ENCODE data around the gene HSD17B14.
A peak's percentile ranks its signal among the peaks of the same experiment; 100 is the strongest.
"Not testable (repeated sequence)": the region's sequence is repeated elsewhere in the genome, so short reads cannot be mapped to it uniquely, and the experiment has no call there.

The HSD17B14 gene
- total RNA-seq: 6.0 to 18.1 (median 11.2) reads per million in 17 experiments

DNA sequence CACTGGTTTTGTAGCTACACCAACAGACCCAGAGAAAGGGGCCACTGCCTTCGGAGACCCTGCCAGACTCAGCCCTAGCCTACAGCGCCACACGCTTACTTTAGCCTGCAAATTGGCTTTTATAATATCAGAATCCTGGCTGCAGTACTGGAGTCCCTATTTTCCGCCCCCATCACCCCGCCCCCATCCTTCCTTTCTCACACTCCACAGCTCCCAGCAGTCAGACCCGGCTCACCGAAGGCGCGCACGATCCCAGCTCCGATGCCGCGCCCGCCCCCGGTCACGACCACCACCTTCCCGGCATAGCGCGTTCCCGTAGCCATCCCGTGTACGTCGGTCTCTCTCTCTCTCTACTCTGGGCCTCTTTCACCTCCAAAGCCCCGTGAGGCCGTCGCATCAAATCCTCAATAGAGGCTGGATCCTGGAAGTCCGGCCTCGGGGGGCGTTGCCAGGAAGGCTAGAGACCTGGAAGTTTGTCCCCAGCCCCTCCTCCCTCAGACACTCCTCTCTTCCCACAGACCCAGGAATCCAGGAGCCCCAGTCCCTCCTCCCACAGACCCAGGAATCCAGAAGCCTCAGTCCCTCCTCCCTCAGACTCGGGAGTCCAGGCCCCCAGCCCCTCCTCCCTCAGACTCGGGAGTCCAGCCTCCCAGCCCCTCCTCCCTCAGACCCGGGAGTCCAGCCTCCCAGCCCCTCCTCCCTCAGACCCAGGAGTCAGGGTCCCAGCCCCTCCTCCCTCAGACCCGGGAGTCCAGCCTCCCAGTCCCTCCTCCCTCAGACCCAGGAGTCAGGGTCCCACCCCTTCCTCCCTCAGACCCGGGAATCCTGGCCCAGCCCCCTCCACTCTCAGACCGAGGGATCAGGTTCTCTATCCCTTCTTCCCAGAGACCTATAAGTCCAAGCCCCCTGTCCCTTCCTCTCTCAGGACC is at the start of gene HSD17B14:
Gene HSD17B14 (minus strand): TSS at position 403 of the 929 bp plus-strand sequence. CDS start 80 bp downstream, at position 323.
- peak in 2 of 4 experiments; percentile 28 to 48 for DNase-seq

DNA sequence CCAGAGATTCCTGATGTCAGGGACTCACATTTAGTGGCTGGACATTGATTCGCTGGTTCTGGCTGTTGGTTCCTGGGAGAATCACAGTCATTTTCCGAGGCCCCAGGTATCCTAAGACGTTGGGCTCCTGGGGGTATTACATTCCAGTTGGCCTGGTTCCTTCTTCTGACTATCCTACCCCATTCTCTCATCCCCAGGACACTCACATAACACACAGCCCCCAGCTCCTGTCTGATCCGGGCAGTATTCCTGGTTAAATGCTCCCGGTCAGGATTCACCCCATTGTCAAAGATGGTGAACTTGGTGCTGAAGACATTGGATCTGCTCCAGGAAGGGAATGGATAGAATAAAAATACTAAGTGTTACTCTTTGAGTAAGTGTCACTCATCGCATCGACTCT is 47.4 kb upstream of the HSD17B14 start:
- DNase-seq: no peak

DNA sequence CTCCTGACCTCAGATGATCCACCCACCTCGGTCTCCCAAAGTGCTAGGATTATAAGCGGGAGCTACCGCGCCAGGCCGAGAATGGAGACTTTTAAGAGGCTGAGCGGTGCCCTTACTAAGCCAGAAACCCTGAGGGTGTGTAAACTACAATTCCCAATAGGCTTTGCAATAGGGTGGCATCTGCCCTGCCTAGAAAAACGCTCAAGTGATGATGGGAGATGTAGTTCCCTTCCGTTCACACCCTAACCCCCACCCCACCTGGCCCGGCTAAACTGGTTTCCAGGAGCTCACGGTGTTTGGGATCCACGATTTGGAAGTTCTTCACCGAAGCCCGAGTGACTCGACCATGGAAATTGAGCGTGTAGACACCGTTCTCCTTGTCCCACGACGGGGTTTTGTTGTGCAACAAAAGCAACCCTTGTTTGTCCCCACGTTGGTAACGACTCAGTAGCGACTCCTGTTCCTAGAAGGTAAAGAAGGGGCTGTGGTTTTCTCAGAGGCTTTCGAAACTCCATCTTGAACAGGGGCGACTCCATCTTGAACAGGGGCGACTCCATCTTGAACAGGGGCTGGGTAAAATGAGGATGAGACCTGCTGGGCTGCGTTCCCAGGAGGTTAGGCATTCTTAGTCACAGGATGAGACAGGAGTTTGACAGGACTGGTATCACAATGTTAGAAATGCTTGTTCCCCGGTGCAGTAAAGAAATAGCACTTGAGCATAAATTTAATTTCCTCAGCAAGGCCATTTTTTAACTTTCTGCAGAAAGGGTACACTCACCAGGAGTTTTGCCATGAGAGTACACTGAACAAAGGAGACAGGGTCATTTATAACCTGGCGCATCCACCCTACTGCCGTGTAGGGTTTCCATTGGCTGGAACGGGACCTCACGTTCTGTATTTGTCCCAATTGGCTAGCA is 45.7 kb upstream of the HSD17B14 start:
- DNase-seq: peak in 3 of 4 experiments; percentile 20 to 48 (median 34)

DNA sequence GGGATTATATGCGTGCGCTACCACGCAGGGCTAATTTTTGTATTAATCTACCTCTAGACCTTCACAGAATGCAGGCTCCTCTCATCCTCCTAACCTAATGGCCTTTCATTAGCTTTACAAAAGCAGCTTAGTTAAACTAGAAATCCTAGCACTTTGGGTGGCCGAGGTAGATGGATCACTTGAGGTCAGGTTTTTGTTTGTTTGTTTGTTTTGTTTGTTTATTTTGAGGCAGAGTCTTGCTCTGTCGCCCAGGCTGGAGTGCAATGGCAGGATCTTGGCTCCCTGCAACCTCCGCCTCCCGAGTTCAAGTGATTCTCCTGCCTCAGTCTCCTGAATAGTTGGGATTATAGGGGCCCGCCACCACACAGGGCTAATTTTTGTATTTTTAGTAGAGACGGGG is 43.4 kb upstream of the HSD17B14 start:
- DNase-seq: not testable (repeated sequence)

DNA sequence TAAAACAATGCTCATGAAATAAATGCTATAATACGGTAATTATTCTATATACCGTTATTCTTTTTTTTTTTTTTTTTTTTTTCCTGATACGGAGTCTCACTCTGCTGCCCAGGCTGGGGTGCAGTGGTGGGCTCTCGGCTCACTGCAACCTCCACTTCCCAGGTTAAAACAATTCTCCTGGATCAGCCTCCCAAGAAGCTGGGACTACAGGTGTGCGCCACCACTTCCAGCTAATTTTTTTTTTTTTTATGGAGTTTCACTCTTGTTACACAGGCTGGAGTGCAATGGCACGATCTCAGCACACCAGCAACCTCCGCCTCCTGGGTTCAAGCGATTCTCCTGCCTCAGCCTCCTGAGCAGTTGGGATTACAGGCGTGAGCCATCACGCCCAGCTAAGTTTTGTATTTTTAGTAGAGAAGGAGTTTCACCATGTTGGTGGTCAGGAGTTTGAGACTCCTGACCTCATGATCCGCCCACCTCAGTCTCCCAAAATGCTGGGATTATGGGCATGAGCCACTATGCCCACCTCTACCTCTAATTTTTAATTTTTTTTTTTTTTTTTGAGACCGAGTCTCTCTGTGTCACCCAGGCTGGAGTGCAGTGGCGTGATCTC is 42.8 kb upstream of the HSD17B14 start:
- DNase-seq: no peak

DNA sequence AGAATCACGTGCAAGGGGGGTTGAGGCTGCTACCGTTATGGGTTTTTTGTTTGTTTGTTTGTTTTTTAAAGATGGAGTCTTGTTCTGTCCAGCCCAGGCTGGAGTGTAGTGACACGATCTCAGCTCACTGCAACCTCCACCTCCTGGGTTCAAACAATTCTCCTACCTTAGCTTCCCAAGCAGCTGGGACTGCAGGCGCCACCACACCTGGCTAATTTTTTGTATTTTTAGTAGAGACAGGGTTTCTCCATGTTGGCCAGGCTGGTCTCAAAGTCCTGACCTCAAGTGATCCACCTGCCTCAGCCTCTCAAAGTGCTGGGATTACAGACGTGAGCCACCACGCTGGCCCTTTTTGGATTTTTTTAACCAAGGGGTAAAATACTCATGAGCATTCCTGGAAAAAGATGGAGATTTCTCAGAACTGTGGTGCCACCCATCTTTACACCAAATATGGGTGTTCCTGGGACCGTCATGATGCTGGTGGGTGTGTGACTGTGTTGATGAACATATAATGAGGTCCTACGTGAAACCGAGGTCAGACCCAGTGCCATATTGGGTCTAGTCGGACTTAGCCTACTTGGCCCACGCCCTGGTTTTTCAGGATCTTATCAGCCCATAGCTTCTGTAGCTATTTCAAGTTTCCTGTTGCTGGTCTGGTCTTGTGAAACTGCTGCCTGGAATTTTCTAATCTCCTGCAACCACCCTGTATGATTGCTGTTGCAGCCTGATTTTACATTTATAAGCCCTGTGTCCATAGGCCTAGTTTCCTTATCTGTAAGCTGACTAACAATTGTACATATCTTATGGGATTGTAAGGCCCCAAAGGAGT is 42.1 kb upstream of the HSD17B14 start:
- DNase-seq: peak; percentile 51 to 68 (median 62)

DNA sequence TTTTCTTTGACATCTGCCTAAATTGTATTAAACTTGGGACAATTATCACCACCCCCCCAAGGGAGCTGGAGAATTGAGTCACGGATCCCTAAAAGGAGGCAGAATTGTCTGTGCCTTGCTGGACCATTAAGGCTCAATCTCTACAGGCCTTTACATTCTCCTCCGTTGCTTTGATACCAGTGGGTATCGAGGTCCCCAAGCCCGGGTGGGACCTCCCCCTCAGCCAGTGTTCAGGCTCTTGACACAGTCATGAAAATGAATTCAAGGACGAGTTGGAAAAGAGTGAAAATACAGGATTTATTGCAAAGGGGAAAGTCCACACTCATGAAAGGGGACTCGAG is 41.5 kb upstream of the HSD17B14 start:
- DNase-seq: no peak

DNA sequence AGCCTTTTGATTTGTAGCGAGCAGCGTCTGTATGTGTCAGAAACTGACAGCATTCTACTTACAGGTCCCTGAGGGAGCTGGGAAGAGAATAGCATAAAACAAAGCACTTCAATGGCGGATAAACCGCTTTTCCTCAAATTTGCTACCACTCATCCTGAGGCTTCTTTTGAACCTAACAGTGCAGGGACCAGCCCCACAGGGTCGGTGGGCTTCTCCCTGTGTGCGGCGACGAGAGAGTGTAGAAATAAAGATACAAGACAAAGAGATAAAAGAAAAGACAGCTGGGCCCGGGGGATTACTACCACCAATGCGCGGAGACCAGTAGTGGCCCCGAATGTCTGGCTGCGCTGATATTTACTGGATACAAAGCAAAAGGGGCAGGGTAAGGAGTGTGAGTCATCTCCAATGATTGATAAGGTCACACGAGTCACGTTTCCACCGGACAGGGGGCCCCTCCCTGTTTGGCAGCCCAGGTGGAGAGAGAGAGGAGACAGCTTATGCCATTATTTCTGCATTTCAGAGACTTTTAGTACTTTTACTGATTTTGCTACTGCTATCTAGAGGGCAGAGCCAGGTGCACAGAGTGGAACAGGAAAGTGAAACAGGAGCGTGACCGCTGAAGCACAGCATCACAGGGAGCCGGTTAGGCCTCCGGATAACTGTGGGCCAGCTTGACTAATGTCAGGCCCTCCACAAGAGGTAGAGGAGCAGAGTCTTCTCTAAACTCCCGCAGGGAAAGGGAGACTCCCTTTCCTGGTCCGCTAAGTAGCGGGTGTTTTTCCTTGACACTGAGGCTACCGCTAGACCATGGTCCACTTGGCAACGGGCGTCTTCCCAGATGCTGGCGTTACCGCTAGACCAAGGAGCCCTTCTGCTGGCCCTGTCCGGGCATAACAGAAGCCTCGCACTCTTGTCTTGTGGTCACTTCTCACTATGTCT is 40.0 kb upstream of the HSD17B14 start:
- peak in 1 of 4 experiments; percentile 15 for DNase-seq

DNA sequence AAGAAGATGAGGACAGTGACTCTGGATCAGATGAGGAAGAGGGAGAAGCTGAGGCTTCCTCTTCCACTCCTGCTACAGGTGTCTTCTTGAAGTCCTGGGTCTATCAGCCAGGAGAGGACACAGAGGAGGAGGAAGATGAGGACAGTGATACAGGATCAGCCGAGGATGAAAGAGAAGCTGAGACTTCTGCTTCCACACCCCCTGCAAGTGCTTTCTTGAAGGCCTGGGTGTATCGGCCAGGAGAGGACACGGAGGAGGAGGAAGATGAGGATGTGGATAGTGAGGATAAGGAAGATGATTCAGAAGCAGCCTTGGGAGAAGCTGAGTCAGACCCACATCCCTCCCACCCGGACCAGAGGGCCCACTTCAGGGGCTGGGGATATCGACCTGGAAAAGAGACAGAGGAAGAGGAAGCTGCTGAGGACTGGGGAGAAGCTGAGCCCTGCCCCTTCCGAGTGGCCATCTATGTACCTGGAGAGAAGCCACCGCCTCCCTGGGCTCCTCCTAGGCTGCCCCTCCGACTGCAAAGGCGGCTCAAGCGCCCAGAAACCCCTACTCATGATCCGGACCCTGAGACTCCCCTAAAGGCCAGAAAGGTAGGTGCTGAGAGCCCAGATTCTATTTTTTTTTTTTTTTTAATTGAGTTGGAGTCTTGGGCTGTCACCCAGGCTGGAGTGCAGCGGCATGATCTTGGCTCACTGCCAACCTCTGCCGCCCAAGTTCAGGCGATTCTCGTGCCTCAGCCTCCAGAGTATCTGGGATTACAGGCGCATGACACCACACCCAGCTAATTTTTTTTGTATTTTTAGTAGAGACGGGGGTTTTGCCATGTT is 38.2 kb upstream of the HSD17B14 start:
- DNase-seq: peak; percentile 74 to 88 (median 84)

DNA sequence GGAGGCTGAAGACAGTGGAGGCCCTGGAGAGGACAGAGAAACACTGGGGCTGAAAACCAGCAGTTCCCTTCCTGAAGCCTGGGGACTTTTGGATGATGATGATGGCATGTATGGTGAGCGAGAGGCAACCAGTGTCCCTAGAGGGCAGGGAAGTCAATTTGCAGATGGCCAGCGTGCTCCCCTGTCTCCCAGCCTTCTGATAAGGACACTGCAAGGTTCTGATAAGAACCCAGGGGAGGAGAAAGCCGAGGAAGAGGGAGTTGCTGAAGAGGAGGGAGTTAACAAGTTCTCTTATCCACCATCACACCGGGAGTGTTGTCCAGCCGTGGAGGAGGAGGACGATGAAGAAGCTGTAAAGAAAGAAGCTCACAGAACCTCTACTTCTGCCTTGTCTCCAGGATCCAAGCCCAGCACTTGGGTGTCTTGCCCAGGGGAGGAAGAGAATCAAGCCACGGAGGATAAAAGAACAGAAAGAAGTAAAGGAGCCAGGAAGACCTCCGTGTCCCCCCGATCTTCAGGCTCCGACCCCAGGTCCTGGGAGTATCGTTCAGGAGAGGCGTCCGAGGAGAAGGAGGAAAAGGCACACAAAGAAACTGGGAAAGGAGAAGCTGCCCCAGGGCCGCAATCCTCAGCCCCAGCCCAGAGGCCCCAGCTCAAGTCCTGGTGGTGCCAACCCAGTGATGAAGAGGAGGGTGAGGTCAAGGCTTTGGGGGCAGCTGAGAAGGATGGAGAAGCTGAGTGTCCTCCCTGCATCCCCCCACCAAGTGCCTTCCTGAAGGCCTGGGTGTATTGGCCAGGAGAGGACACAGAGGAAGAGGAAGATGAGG is 37.4 kb upstream of the HSD17B14 start:
- DNase-seq: peak; percentile 55 to 60 (median 58)

DNA sequence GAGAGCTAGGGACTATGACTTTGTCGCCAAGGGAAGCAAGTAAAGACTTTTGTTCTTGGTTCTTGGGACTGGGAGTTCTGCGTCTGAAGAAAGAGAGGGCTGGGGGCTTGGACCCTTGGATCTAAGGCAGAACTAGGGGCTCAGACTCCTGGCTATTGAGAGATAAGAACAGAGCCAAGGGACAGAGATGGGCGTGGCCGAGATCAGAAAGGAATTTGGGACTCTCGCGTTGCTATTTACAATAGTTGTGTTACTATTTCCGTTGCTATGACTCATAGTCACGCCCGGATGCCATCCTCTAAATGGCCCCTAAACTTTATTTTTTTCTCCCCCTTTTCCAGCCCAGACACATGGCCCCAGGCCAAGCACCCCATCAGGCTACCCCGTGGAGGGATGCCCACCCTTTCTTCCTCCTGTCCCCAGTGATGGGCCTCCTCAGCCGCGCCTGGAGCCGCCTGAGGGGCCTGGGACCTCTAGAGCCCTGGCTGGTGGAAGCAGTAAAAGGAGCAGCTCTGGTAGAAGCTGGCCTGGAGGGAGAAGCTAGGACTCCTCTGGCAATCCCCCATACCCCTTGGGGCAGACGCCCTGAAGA is 36.7 kb upstream of the HSD17B14 start:
- peak; percentile 89 to 95 (median 92) for DNase-seq

DNA sequence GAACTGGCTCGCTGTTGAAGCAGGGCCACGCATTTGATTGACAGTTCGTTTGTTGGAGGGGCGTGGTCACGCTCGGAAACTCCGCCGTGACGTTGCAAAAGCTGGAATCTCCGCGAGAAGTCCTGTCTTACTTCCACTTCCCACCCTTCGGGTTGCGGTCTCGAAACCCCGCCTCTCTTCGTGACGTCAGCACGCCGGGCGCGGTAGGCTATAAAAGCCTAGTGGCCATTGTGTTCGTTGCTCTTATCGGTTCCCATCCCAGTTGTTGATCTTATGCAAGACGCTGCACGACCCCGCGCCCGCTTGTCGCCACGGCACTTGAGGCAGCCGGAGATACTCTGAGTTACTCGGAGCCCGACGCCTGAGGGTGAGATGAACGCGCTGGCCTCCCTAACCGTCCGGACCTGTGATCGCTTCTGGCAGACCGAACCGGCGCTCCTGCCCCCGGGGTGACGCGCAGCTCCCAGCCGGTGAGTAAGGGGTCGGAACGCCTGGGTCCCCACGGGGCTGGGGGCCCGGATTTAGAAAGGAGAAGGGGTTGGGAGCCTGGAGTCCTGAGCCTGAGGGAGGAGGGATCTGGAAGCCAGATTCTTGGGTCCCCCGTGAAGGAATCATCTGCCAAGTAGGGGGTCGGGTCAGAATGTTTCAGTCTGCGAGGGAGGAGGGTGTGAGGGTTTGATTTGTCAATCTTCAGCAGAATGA is 36.0 kb upstream of the HSD17B14 start, which contains the start of gene PPP1R15A:
Gene PPP1R15A (plus strand): TSS at position 240 of the 702 bp plus-strand sequence. CDS start 813 bp downstream, outside the sequence.
- peak; percentile 97 to 99 (median 98) for DNase-seq

DNA sequence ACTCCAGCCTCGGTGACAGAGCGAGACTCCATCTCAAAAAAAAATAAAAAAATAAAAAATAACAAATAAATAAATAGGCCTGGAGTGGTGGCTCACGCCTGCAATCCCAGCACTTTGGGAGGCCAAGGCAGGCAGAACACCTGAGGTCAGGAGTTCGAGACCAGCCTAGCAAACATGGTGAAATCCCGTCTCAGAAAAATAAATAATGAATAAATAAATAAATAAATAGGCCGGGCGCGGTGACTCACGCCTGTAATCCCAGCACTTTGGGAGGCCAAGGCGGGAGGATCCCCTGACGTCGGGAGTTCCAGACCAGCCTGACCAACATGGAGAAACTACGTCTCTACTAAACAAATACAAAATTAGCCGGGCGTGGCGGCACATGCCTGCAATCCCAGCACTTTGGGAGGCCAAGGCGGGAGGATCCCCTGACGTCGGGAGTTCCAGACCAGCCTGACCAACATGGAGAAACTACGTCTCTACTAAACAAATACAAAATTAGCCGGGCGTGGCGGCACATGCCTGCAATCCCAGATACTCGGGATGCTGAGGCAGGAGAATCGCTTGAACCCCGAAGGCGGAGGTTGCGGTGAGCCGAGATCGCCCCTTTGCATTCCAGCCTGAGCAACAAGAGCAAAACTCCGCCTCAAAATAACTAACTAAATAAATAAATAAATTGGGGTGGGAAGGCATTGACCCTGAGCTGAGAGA is 35.3 kb upstream of the HSD17B14 start:
- not testable (repeated sequence) for DNase-seq

DNA sequence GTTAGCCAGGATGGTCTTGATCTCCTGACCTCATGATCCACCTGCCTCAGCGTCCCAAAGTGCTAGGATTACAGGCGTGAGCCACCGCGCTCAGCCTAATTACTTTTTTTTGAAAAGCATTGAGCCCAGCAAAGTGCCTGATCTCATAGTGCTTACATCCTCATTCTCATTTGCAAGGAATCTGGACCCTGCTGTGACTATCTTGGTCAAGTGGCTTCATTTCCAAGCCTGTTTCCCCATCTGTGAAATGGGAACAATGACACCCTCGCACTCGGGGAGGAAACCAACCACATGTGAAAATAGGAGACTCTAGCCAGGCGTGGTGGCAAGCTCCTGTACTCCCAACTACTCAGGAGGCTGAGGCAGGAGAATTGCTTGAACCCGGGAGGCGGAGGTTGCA is 33.8 kb upstream of the HSD17B14 start:
- peak in 2 of 4 experiments; percentile 32 to 37 for DNase-seq

DNA sequence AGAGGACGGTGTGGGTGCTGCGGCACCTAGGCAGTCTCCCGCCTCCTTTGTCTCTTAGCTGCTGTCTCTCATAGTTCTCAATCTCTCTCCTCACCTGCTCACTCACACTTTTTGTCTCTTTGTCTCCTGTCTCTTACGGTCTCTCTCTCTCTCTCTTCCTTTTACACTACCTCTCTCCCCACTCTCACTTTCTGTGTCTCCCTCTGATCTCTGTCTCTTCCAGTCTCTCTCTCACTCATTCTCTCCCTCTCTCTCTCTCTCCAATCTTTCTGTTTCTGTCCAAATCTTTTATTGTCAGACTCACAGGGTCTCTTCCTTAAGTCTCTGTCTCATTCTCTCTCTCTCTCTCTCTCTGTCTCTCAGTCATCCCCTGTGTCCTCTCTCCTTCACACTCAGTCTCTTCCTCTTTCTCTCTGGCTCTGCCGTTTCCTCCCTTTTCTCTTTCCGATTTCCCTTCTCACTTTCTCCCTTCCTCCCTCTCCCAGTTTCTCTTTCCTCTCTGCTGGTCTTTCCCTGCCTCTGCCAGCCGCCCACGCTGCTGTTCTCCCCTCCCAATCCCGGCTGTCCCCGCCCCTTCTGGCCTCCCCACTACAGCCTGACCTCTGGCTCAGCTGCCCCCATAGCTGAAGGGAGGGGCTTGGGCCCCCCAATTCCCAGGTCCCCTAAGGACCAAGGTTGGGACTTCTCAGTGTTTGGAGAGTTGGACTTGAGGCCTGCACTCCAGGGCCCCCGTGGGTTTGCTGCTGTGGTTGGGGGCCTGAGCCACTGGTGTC is 32.0 kb upstream of the HSD17B14 start, which contains the start of gene PLEKHA4:
Gene PLEKHA4 (minus strand): TSS at position 504 of the 773 bp plus-strand sequence. CDS start 997 bp downstream, outside the sequence.
- DNase-seq: peak in 2 of 4 experiments; percentile 33 to 44

DNA sequence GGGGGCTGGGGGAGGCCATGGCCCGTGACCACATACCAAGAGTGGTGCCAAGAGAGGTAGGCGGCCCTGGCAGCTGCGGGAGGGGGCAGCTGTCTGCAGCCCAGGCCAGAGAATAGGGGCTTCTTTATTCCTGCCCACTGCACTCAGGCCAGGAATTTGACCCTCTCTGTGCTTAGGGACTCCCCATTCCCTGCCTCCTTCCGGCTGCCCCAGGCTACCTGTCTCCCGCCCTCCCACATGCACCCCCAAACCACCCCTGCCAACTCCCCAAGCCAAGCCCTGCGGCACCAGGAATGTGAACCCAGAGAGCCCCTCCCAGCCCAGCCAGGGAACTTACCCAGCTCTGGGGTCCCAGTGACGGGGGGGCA is 31.4 kb upstream of the HSD17B14 start:
- DNase-seq: no peak

All from suppressor macrophage (primary cell).